ENCODE measurements around the gene ITGB2.
A peak's percentile ranks its signal among the peaks of the same experiment; 100 is the strongest.

The ITGB2 gene

DNA sequence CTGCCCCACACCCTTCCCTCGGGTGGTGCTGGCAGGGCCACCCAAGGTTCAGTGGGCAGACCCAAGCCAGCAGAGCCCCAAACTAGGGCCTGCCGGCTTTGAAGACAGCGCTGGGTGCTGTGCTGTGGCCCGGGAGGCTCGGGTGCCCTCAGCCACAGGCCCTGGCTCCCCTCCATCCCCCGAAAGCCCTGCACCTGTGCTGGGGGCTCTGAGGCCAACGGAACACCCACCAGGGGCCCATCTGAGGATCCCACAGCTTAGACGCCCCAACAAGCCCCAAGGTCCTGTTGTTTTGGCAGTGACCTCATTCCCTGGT is 8.6 kb downstream of the ITGB2 start:
- Histone ChIP-seq H3K4me2 (ENCODE audit: low read length) (no peak overlapping the region), H3K27me3 (ENCODE audit: insufficient read depth, low read length) (0 out of 2 replicates have a peak, but pooled peaks cover 4% of the 10 kb centered on the region), H3K27ac (ENCODE audit: low read depth, low read length, poor library complexity, severe bottlenecking) (no peak overlapping the region), H2AFZ (ENCODE audit: low read length) (no peak overlapping the region), H3K4me1 (ENCODE audit: insufficient read depth, low read length, severe bottlenecking) (peaks cover 22% of the 10 kb centered on the region), H3K9me3 (ENCODE audit: low read length) (no peaks in the 10 kb centered on the region), H3K79me2 (ENCODE audit: insufficient read depth, low read length) (no peaks in the 10 kb centered on the region), H3K36me3 (ENCODE audit: insufficient read depth, low read length) (no peaks in the 10 kb centered on the region), H4K20me1 (ENCODE audit: insufficient read depth, low read length) (no peaks in the 10 kb centered on the region), H3K9me2 (ENCODE audit: low read depth, low read length) (no peaks in the 10 kb centered on the region), H3K9ac (ENCODE audit: low read length) (no peak overlapping the region), H3F3A (ENCODE audit: insufficient read depth, low read length) (no peaks in the 10 kb centered on the region), H3K4me3 (ENCODE audit: low read depth, low read length, poor library complexity, severe bottlenecking) (no peak overlapping the region)
- TF ChIP-seq EZH2 (IDR thresholded peaks at IDR 0.05; ENCODE audit: borderline replicate concordance, low read length), result no peak
- TF ChIP-seq CTCF (IDR thresholded peaks at IDR 0.05; ENCODE audit: low read length), result no peak

- no peak overlapping the region for H3K4me3 ChIP-seq (ENCODE audit: low read depth, low read length, poor library complexity, severe bottlenecking)
- 0 out of 2 replicates have a peak, but pooled peaks cover 4% of the 10 kb centered on the region for H3K27me3 ChIP-seq (ENCODE audit: insufficient read depth, low read length)
- H3K4me1 ChIP-seq (ENCODE audit: insufficient read depth, low read length, severe bottlenecking), result peaks cover 22% of the 10 kb centered on the region
- no peaks in the 10 kb centered on the region for H3K36me3 ChIP-seq (ENCODE audit: insufficient read depth, low read length)
- no peaks in the 10 kb centered on the region for H4K20me1 ChIP-seq (ENCODE audit: insufficient read depth, low read length)
- peak; percentile 66 for TF ChIP-seq CTCF (IDR thresholded peaks at IDR 0.05; ENCODE audit: low read length)
- TF ChIP-seq EZH2 (IDR thresholded peaks at IDR 0.05; ENCODE audit: borderline replicate concordance, low read length), result no peak
- H3K79me2 ChIP-seq (ENCODE audit: insufficient read depth, low read length), result no peaks in the 10 kb centered on the region
- no peak overlapping the region for H3K27ac ChIP-seq (ENCODE audit: low read depth, low read length, poor library complexity, severe bottlenecking)
- H2AFZ ChIP-seq (ENCODE audit: low read length), result no peak overlapping the region
- H3K9me3 ChIP-seq (ENCODE audit: low read length), result no peaks in the 10 kb centered on the region
- no peaks in the 10 kb centered on the region for H3F3A ChIP-seq (ENCODE audit: insufficient read depth, low read length)
- H3K9me2 ChIP-seq (ENCODE audit: low read depth, low read length), result no peaks in the 10 kb centered on the region
- H3K9ac ChIP-seq (ENCODE audit: low read length), result no peak overlapping the region
- no peak overlapping the region for H3K4me2 ChIP-seq (ENCODE audit: low read length)
Observed at GRCh38 chr21:44911384-44912157, 9.1 kb downstream of the ITGB2 start.

GRCh38 chr21:44911068-44911383 is 9.7 kb downstream of the ITGB2 start:
- Histone ChIP-seq H3K9me3 (ENCODE audit: low read length) (no peaks in the 10 kb centered on the region), H3K79me2 (ENCODE audit: insufficient read depth, low read length) (no peaks in the 10 kb centered on the region), H3K9ac (ENCODE audit: low read length) (no peak overlapping the region), H3K36me3 (ENCODE audit: insufficient read depth, low read length) (no peaks in the 10 kb centered on the region), H3K9me2 (ENCODE audit: low read depth, low read length) (no peaks in the 10 kb centered on the region), H3K4me3 (ENCODE audit: low read depth, low read length, poor library complexity, severe bottlenecking) (no peak overlapping the region), H4K20me1 (ENCODE audit: insufficient read depth, low read length) (no peaks in the 10 kb centered on the region), H3F3A (ENCODE audit: insufficient read depth, low read length) (no peaks in the 10 kb centered on the region), H2AFZ (ENCODE audit: low read length) (no peak overlapping the region), H3K27me3 (ENCODE audit: insufficient read depth, low read length) (0 out of 2 replicates have a peak, but pooled peaks cover 4% of the 10 kb centered on the region), H3K4me1 (ENCODE audit: insufficient read depth, low read length, severe bottlenecking) (peaks cover 22% of the 10 kb centered on the region), H3K4me2 (ENCODE audit: low read length) (no peak overlapping the region), H3K27ac (ENCODE audit: low read depth, low read length, poor library complexity, severe bottlenecking) (no peak overlapping the region)
- TF ChIP-seq EZH2 (IDR thresholded peaks at IDR 0.05; ENCODE audit: borderline replicate concordance, low read length) (no peak), CTCF (IDR thresholded peaks at IDR 0.05; ENCODE audit: low read length) (no peak)

Measured in OCI-LY1 (cell line).